HL-60 (cell line): Measurements from ENCODE around the gene FGFR3.

Experiments used
- GABPA ChIP-seq: IDR thresholded peaks from 2 replicates; pipeline ENCODE4 v1.6.1; 2012; ENCODE audit warnings: low read depth
- POLR2AphosphoS5 ChIP-seq: IDR thresholded peaks from 2 replicates; pipeline ENCODE4 v1.6.1; 2012; ENCODE audit warnings: low read depth
- REST ChIP-seq: IDR thresholded peaks from 2 replicates; pipeline ENCODE4 v1.6.1; 2012; ENCODE audit warnings: low read depth; ENCODE audit not compliant: insufficient replicate concordance
- SPI1 ChIP-seq: IDR thresholded peaks from 2 replicates; pipeline ENCODE4 v1.6.1; 2012; ENCODE audit warnings: low read depth, mild to moderate bottlenecking, borderline replicate concordance
- TF ChIP-seq, protein P1 (sequence below): IDR thresholded peaks from one replicate; pipeline ENCODE4 v1.5.1; 2011; ENCODE audit warnings: low read length, control low read depth, inconsistent platforms; ENCODE audit not compliant: insufficient read depth

DNA sequence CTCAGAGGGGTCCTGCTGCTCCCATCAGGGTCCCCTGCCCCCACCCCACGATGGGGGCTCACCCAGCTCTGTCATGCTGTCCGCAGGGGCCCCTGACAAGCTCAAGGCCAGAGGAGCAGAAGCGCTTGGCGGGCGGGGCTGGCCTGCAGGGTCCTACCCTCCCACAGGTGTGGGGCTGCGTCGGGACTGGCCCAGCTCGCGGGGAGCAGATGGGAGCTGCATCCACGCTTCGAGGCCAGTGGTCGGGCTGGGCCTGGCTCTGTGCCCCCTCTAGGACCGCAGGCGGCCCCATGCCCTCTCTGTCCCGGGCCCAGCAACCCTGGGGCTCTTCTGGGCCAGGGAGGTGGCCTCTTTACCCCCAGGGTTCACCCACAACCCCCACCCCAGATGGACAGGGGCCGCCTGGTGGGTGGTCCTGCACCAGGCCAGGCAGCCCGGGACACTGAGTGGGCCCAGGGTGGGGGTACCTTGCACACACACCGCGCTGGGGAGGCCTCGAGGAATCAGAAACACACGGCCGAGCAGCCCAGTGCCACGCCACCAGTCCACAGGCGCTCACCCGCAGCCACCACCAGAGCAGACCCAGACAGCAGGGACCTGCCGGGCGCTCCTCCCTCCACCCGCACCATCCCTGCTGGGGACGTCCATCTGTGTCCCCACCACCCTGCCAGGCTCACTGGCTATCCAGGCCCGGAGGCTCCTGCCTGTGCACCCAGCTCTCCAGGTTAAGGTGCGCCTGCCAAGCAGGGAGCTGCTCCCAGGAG, 41.8 kb upstream of the FGFR3 start:
- TF ChIP-seq, protein P1, sequence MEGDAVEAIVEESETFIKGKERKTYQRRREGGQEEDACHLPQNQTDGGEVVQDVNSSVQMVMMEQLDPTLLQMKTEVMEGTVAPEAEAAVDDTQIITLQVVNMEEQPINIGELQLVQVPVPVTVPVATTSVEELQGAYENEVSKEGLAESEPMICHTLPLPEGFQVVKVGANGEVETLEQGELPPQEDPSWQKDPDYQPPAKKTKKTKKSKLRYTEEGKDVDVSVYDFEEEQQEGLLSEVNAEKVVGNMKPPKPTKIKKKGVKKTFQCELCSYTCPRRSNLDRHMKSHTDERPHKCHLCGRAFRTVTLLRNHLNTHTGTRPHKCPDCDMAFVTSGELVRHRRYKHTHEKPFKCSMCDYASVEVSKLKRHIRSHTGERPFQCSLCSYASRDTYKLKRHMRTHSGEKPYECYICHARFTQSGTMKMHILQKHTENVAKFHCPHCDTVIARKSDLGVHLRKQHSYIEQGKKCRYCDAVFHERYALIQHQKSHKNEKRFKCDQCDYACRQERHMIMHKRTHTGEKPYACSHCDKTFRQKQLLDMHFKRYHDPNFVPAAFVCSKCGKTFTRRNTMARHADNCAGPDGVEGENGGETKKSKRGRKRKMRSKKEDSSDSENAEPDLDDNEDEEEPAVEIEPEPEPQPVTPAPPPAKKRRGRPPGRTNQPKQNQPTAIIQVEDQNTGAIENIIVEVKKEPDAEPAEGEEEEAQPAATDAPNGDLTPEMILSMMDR, result no peak
- TF ChIP-seq POLR2AphosphoS5 (no peak), REST (no peak), GABPA (no peak), SPI1 (no peak)
